ENCODE data around the gene ZNF629. TPM values are rescaled to one million over a fixed set of nuclear protein-coding genes. Genes with fewer than 3 reads are reported as not detected.

The ZNF629 gene
- total RNA-seq, 1 experiment from 2014 or later, result 18.4 TPM

DNA sequence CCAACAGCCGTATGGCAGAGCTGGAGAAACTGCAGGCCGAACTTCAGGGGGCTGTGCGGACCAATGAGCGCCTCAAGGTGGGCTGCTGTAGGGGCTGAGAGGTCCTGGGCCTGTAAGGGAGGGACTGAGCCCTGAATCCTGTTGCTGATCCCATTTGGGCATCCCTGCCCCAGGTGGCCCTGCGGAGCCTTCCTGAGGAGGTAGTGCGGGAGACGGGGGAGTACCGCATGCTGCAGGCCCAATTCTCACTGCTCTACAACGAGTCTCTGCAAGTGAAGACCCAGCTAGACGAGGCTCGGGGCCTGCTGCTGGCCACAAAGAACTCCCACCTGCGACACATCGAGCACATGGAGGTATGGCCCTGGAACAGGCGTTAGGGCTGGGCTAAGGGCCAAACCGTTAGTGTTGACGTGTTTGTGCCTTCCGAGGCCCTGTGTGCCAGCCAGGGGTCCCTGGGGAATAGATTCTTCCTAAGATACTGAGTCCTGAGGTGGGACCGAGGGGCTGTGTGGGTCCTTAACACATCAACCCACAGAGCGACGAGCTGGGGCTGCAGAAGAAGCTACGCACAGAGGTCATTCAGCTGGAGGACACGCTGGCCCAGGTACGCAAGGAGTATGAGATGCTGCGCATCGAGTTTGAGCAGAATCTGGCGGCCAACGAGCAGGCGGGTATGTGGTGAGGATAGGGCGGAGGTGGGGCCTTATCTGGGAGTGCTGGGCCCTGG is 20.6 kb downstream of the ZNF629 start:
- BruUV-seq (replicated peaks), result no TSS peak
- no peak for TF ChIP-seq CBX3 (IDR thresholded peaks at IDR 0.05; ENCODE audit: low read depth)
- no peak for TF ChIP-seq TCF7L2 (IDR thresholded peaks at IDR 0.05; ENCODE audit: borderline replicate concordance, extremely low read depth, insufficient read depth, insufficient read length)
- TF ChIP-seq ZBTB33 (IDR thresholded peaks at IDR 0.05; ENCODE audit: extremely low read depth, insufficient replicate concordance, low read length), result no peak
- TF ChIP-seq ELF1 (IDR thresholded peaks at IDR 0.05; ENCODE audit: borderline replicate concordance, low read depth), result no peak
- TF ChIP-seq REST (IDR thresholded peaks at IDR 0.05; ENCODE audit: low read depth), result no peak
- no peak for TF ChIP-seq MAX (IDR thresholded peaks at IDR 0.05)
- no peak for TF ChIP-seq SRF (IDR thresholded peaks at IDR 0.05; ENCODE audit: low read depth)
- no peak for TF ChIP-seq EGR1 (IDR thresholded peaks at IDR 0.05; ENCODE audit: low read depth)
- TF ChIP-seq, protein P1, sequence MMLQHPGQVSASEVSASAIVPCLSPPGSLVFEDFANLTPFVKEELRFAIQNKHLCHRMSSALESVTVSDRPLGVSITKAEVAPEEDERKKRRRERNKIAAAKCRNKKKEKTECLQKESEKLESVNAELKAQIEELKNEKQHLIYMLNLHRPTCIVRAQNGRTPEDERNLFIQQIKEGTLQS (IDR thresholded peaks at IDR 0.05), result no peak
- no peak for TF ChIP-seq JUND (IDR thresholded peaks at IDR 0.05)
- no peak for TF ChIP-seq CTCF (IDR thresholded peaks at IDR 0.05 in 2 of 3, conservative IDR thresholded peaks at IDR 0.05 in 1 of 3; ENCODE audit: borderline replicate concordance in 1 of 3, insufficient read depth in 1 of 3, low read depth in 2 of 3, low read length in 2 of 3)
- Histone ChIP-seq H3K4me3 (replicated peaks in 1 of 2; ENCODE audit: low read depth in 1 of 2, low read length in 2 of 2) (no peak overlapping the region), H3K27me3 (ENCODE audit: insufficient read depth, low read length) (no peaks in the 10 kb centered on the region), H4K20me1 (ENCODE audit: insufficient read depth) (no peaks in the 10 kb centered on the region), H3K4me2 (ENCODE audit: low read length) (no peak overlapping the region), H3K9me2 (ENCODE audit: insufficient read depth) (no peaks in the 10 kb centered on the region), H2AFZ (ENCODE audit: low read depth, low read length, poor library complexity, severe bottlenecking) (no peak overlapping the region), H3K79me2 (ENCODE audit: insufficient read depth, low read length) (peaks cover 34% of the 10 kb centered on the region), H3K4me1 (ENCODE audit: control insufficient read depth in 1 of 2, insufficient read depth in 2 of 2, low read length in 2 of 2) (peaks cover 6 to 13% of the 10 kb centered on the region in 2 experiments; a peak in 2 of 4 replicates), H3K9ac (ENCODE audit: low read length) (no peak overlapping the region), H3K27ac (ENCODE audit: low read depth, low read length) (no peak overlapping the region), H3K36me3 (ENCODE audit: control insufficient read depth in 1 of 2, insufficient read depth in 2 of 2, low read length in 2 of 2) (peaks cover 55 to 60% of the 10 kb centered on the region in 2 experiments), H3K9me3 (ENCODE audit: control insufficient read depth in 1 of 2, insufficient read depth in 1 of 2, low read depth in 1 of 2, low read length in 2 of 2) (no peaks in the 10 kb centered on the region)
- CTCF ChIA-PET, result no interaction called here
- intact Hi-C loops (cut with micrococcal nuclease), result no loop called here
- POLR2A ChIA-PET, result no interaction called here
- ATAC-seq (no peak), DNase-seq (ENCODE audit: low read depth, low spot score) (no peak)
- RAD21 ChIA-PET (ENCODE audit: low non-redundant PET in 1 of 2, low total read pairs in 2 of 2, uncharacterized antibody in 2 of 2, unreplicated experiment in 2 of 2), result no interaction called here
